ENCODE data around the gene COX11.

GRCh38 chr17:54937018-54937417, 31.4 kb downstream of the COX11 start:
- TF ChIP-seq, protein P1, sequence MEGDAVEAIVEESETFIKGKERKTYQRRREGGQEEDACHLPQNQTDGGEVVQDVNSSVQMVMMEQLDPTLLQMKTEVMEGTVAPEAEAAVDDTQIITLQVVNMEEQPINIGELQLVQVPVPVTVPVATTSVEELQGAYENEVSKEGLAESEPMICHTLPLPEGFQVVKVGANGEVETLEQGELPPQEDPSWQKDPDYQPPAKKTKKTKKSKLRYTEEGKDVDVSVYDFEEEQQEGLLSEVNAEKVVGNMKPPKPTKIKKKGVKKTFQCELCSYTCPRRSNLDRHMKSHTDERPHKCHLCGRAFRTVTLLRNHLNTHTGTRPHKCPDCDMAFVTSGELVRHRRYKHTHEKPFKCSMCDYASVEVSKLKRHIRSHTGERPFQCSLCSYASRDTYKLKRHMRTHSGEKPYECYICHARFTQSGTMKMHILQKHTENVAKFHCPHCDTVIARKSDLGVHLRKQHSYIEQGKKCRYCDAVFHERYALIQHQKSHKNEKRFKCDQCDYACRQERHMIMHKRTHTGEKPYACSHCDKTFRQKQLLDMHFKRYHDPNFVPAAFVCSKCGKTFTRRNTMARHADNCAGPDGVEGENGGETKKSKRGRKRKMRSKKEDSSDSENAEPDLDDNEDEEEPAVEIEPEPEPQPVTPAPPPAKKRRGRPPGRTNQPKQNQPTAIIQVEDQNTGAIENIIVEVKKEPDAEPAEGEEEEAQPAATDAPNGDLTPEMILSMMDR (IDR thresholded peaks at IDR 0.05): no peak
- TF ChIP-seq POLR2A (IDR thresholded peaks at IDR 0.05): no peak
